Measurements from ENCODE around the gene AZIN2. TPM values are rescaled to one million over a fixed set of nuclear protein-coding genes. Genes with fewer than 3 reads are reported as not detected.
"Not testable (repeated sequence)": the region's sequence is repeated elsewhere in the genome, so short reads cannot be mapped to it uniquely, and the experiment has no call there.

Gene AZIN2
- total and polyA plus RNA-seq, 9 of the 15 experiments (the other 6 are each of a cell fraction or from before 2014, with no cell fraction given): 0.06 to 0.91 (median 0.42) TPM; not detected in 2

DNA sequence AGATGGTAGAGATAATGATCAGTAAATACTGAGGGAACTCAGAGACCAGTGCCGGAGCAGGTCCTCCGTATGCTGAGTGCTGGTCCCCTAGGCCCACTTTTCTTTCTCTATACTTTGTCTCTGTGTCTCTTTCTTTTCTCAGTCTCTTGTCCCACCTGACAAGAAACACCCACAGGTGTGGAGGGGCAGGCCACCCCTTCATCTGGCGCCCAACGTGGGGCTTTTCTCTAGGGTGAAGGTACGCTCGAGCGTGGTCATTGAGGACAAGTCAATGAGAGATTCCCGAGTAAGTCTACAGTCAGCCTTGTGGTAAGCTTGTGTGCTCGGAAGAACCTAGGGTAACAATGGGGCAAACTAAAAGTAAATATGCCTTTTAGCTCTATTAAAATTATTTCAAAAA is 16.7 kb upstream of the AZIN2 start:
- H3K36me3 ChIP-seq (ENCODE audit: control insufficient read depth, insufficient read depth, low read length); H4K20me1 ChIP-seq (replicated peaks; ENCODE audit: control insufficient read depth, insufficient read depth, low read length); H3K4me3 ChIP-seq; in situ Hi-C loops (cut with MboI); FAIRE-seq; H2AFZ ChIP-seq (ENCODE audit: low read depth, low read length); H3K4me2 ChIP-seq (ENCODE audit: insufficient read depth, low read length); H3K27ac ChIP-seq (ENCODE audit: extremely low read depth, low read depth, low read length); H3K27me3 ChIP-seq (ENCODE audit: control insufficient read depth in 2 of 2, insufficient read depth in 2 of 2, low read length in 2 of 2); H3K9ac ChIP-seq (ENCODE audit: insufficient read depth in 1 of 2, low read depth in 2 of 2, low read length in 2 of 2); intact Hi-C loops (cut with micrococcal nuclease); BruUV-seq (replicated peaks); H3K9me1 ChIP-seq (ENCODE audit: control insufficient read depth, insufficient read depth, low read length); H3K79me2 ChIP-seq (ENCODE audit: control insufficient read depth, insufficient read depth, low read length); ATAC-seq; H3K4me1 ChIP-seq (replicated peaks in 1 of 2; ENCODE audit: control insufficient read depth in 2 of 2, insufficient read depth in 2 of 2, low read length in 2 of 2); CTCF ChIA-PET (ENCODE audit: low intra/inter-chr PET ratio): not testable (repeated sequence)
- TF ChIP-seq GATA2 (CRISPR knock-in tag; IDR thresholded peaks at IDR 0.05): 0 out of 2 replicates have a peak, but pooled peaks have one; percentile 8
- TF ChIP-seq, protein P1, sequence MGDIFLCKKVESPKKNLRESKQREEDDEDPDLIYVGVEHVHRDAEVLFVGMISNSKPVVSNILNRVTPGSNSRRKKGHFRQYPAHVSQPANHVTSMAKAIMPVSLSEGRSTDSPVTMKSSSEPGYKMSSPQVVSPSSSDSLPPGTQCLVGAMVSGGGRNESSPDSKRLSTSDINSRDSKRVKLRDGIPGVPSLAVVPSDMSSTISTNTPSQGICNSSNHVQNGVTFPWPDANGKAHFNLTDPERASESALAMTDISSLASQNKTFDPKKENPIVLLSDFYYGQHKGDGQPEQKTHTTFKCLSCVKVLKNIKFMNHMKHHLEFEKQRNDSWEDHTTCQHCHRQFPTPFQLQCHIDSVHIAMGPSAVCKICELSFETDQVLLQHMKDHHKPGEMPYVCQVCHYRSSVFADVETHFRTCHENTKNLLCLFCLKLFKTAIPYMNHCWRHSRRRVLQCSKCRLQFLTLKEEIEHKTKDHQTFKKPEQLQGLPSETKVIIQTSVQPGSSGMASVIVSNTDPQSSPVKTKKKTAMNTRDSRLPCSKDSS (IDR thresholded peaks at IDR 0.05; ENCODE audit: low read depth, partially characterized antibody): peak; percentile 90
- peak in 1 of 2 experiments; percentile 59; a peak in 1 of 3 replicates for TF ChIP-seq CBX3 (IDR thresholded peaks at IDR 0.05; ENCODE audit: borderline replicate concordance in 1 of 2, low read length in 2 of 2)
- TF ChIP-seq CBX1 (IDR thresholded peaks at IDR 0.05; ENCODE audit: low read depth): peak; percentile 77; the same call in 1 of the 2 replicates
- TF ChIP-seq, protein P2, sequence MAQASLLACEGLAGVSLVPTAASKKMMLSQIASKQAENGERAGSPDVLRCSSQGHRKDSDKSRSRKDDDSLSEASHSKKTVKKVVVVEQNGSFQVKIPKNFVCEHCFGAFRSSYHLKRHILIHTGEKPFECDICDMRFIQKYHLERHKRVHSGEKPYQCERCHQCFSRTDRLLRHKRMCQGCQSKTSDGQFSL (CRISPR knock-in tag; IDR thresholded peaks at IDR 0.05): peak; percentile 75; the same call in 1 of the 2 replicates
- TF ChIP-seq, protein P2 (tag; IDR thresholded peaks at IDR 0.05): not testable (repeated sequence)
- peak; percentile 66; the same call in 1 of the 2 replicates for TF ChIP-seq CBX5 (IDR thresholded peaks at IDR 0.05; ENCODE audit: borderline replicate concordance, low read depth)
- peak in 1 of 2 experiments; percentile 53; a peak in 1 of 4 replicates for TF ChIP-seq TRIM24 (IDR thresholded peaks at IDR 0.05)
- TF ChIP-seq, protein P3, sequence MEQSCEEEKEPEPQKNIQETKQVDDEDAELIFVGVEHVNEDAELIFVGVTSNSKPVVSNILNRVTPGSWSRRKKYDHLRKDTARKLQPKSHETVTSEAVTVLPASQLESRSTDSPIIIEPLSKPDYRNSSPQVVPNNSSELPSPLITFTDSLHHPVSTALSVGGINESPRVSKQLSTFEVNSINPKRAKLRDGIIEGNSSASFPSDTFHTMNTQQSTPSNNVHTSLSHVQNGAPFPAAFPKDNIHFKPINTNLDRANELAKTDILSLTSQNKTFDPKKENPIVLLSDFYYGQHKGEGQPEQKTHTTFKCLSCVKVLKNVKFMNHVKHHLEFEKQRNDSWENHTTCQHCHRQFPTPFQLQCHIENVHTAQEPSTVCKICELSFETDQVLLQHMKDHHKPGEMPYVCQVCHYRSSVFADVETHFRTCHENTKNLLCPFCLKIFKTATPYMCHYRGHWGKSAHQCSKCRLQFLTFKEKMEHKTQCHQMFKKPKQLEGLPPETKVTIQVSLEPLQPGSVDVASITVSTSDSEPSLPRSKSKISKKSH (CRISPR knock-in tag; IDR thresholded peaks at IDR 0.05): peak; percentile 47; the same call in 1 of the 2 replicates
- TF ChIP-seq TRIM28 (IDR thresholded peaks at IDR 0.05): peak; percentile 95
- 0 out of 2 replicates have a peak, but pooled peaks cover 13% of the 10 kb centered on the region for H3K9me3 ChIP-seq (replicated peaks; ENCODE audit: control insufficient read depth, insufficient read depth, low read depth, low read length)
- peak in 1 of 4 experiments; percentile 27 for DNase-seq (ENCODE audit: extremely low read depth in 1 of 4, low spot score in 3 of 4)
- WGBS (ENCODE audit: insufficient coverage, low coverage, missing lambda C conversion rate): 4% methylated on average over 9 of the region's 9 CpGs
- POLR2A ChIA-PET: interaction anchor here (0.6 kb wide), 1 partner anchor 1796 kb away, joined by 3 read pairs; the partner anchor contains the start of gene SMIM12

All from K562 (cell line).